Activated CD8-positive, alpha-beta memory T cell treated with anti-CD3 and anti-CD28 coated beads for 4 hours (primary cell): ENCODE results near the gene ACAD11.
A peak's percentile ranks its signal among the peaks of the same experiment; 100 is the strongest.

Experiments
- DNase-seq, 2 donors: peaks; one replicate each; pipeline ENCODE4 v3.0.0-alpha.2; 2020; ENCODE audit warnings: low read depth in 2 of 2

The ACAD11 gene, protein sequence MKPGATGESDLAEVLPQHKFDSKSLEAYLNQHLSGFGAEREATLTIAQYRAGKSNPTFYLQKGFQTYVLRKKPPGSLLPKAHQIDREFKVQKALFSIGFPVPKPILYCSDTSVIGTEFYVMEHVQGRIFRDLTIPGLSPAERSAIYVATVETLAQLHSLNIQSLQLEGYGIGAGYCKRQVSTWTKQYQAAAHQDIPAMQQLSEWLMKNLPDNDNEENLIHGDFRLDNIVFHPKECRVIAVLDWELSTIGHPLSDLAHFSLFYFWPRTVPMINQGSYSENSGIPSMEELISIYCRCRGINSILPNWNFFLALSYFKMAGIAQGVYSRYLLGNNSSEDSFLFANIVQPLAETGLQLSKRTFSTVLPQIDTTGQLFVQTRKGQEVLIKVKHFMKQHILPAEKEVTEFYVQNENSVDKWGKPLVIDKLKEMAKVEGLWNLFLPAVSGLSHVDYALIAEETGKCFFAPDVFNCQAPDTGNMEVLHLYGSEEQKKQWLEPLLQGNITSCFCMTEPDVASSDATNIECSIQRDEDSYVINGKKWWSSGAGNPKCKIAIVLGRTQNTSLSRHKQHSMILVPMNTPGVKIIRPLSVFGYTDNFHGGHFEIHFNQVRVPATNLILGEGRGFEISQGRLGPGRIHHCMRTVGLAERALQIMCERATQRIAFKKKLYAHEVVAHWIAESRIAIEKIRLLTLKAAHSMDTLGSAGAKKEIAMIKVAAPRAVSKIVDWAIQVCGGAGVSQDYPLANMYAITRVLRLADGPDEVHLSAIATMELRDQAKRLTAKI

DNA sequence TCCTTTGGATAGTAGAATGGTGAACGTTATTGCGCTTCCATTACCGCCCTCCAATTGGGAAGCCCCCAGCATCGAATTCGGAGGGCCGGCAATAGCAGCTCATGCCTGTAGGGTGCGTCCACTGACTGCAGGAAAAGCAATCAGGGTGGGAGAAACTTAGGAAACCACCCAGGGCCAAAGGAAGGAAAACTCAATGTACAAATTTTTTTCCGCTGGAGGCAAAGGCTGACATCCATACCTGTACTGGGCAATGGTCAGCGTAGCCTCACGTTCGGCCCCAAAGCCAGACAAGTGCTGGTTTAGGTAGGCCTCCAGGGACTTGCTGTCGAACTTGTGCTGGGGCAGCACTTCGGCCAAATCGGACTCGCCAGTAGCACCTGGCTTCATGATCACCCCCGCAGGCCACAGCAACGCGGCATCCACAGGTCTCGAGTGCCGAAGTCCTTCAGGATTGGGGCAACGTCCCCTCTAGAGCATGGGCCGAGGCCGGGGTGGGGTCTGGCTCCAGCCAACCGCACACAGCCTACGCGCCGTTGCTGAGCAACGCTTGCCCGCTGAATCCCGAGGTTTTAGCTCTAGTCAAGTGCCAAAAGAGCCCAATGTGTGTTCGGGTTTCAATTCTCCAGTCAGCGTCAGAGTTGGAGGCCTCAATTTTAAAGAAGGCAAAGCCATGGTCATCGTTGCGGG is at the start of gene ACAD11:
Gene ACAD11 (minus strand): TSS at position 445 of the 687 bp plus-strand sequence. CDS start 58 bp downstream, at position 387.
- DNase-seq: no peak

DNA sequence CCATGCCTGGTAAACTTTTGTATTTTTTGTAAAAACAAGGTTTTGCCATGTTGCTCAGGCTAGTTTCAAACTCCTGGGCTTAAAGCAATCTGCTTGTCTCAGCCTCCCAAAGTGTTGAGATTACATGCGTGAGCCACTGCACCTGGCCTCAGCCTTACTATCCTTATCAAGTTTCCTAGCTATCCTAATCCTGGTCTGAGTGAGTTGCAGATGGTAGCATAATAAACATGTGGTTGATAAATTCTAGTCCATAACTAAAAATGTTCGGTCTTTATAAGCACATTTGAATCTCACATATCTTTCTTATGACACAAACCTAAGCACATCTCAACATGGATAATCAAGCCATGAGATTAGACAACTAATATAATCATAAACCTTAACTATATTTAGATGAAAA is 44.1 kb upstream of the ACAD11 start:
- no peak for DNase-seq

DNA sequence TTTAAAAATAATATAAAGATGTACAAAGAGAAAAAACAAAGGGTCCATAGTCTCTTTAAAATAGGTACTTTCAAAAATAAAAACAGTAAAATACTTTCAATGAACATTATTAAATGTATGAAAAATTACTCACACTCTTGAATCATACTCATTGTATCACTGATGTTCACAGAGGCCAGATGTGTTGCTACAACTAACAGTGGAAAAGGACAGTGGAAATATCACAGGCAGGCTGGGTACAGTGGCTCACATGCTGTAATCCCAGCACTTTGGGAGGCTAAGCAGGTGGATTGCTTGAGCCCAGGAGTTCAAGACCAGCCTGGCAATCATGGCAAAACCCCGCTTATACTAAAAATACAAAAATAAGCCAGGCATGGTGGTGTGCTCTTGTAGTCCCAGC is 35.8 kb upstream of the ACAD11 start:
- DNase-seq: no peak

DNA sequence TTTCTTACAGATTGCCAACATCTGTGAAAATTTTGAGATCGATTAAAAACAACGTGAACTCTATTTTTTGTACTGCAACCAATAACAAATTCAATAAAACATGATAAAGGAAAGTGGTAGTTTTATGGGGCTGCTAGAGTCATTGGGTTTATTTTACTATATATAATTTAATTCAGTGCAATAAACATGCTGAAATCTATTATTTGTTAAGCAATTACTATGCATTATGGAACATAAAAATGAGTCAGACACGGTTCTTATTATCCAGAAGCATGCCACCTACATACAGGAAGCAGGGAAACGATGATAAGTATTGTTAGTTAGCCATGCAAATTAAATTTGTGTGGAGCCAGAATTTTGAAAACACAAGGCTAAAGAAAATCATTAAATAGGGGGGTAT is 35.4 kb upstream of the ACAD11 start:
- DNase-seq: no peak

DNA sequence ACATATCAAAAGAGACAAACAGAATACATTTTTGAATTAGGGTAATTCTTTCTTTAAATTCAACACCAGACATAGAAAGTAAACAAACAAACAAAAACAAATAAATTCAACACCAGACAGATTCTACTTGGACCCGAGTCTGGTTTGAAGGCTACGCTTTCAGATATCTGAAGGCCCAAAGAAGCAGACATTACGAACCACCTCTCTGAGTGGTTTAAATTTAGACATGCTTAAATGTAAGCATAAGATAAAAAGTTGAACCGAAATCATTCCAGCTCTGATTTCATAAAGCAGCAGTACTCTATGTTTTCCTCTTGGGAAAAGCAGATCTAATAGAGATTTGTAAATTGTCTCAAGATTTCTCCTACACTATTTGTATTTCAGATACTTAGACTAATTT is 30.4 kb upstream of the ACAD11 start:
- DNase-seq: no peak

DNA sequence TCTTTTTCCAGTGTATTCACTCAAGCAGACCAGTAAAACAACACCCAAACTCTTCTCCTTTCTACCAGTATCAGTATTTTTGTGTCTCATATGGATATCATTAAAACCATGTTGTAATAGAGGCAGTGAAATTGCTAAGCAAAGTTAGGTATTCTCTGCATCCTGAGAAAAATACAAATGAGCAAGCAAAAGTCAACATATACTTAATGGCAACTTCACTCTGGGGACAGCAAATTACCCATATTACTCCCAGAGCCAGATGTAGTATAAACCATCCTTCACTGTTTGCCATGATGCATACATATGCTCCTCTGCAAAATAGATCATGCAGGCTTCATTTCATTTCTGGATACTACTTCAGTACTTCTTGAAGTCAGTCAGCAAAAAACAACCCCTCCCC is 22.6 kb upstream of the ACAD11 start:
- DNase-seq: no peak

DNA sequence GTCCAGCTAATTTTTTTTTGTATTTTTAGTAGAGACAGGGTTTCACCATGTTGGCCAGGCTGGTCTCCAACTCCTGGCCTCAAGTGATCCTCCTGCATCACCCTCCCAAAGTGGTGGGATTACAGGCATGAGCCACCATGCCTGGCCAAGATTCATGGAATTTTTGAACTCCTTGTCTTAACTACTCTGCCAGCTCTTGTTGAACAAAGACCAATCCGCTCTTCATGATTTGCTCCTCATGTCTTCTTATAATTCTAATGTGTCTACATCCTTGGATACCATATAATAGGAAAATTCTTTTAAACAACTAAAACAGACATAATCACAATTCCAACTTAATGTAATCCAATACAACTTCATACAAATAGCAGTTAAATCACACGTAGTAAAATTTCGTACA is 21.8 kb upstream of the ACAD11 start:
- DNase-seq: no peak

DNA sequence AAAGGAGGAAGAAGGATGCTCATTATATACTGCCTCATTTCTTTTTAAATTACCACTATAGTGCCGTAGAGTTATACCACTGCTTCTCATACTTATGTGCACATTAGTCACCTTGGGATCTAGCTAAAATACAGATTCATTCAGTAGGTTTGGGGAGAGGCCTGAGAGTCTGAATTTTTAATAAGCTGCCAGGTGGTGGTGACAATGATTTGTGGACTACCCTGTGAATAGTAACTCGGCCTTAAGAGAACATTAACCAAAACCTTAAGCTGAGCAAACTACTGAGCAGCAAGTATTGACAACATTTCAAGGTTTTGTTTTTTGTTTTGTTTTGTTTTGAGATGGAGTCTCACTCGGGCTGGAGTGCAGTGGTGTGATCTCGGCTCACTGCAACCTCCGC is 20.3 kb upstream of the ACAD11 start:
- DNase-seq: no peak

DNA sequence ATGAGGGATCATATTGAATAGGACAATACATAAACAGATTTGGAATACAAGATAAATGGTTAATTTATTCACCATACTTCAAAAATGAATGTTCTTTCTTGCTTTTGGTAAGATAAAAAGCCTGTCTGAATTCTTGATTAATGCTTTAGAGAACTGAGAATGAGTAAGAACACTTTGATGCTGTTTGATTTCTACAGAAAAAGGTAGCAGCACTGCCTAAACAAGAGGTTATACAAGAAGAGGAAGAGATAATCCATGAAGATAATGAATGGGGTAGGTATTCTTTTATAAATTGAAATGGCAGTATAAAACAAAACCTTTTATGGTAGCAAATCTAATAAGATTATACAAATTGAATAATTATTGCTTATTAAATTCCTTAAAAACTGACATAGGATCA is 15.8 kb upstream of the ACAD11 start:
- DNase-seq: no peak

DNA sequence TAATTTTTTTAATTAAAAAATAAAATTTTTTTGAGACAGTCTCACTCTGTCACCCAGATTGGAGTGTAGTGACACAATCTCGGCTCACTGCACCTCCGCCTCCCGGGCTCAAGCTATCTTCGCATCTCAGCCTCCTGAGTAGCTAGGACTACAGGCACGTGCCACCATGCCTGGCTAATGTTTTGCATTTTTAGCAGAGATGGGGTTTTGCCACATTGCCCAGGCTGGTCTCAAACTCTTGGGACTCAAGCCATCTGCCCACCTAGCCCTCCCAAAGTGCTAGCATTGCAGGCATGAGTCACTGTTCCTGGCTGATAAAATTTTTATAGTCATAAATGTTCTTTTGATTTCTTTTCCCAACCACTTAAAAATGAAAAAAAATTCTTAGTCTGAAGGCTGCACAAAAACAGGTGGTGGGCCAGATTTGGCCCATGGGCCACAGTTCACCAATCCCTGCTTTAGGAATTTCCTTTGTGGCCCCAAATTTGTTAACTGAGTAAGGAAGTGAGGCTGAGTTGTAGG is 9.7 kb upstream of the ACAD11 start:
- no peak for DNase-seq

DNA sequence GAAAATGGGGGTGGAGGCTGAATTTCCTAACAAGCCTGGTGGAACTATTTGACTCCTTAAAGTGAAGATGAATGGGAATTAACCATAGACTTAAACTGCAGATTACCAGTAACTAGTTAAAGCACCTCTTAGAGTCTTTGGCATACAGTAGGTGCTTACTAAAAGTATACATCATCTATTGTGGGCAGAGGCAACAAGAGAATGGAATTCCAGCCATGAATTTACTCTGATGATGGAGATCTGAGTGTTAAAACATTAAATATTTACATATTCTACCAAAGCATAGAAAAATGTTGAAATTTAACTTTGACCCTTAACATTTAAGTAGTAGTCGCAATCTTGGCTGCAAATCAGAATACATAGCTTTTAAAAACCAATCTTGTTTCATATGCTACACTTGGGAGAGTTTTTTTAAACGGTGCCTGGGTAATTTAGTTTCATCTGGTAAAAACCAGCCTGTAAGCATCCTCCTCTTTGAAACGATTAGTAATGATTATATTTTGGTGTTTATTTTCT is 5.7 kb upstream of the ACAD11 start:
- no peak for DNase-seq

DNA sequence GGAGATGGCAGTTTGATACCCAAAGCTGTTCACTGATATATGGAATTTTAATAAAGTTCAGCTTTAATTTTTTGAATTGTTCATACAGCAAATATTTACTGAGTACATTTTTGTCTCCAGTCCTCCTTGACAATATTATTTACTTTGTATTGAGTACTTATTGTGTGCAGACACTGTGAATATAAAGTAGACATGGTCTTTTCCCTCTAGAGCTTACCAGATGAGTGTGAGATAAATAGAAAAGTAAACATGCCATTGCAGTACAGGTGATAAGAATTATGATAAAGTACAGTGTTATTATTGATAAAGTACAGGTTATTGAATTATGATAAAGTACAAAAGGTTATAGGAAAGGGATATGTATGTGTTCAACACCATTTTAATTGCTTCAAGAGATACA is 2.6 kb upstream of the ACAD11 start:
- no peak for DNase-seq

DNA sequence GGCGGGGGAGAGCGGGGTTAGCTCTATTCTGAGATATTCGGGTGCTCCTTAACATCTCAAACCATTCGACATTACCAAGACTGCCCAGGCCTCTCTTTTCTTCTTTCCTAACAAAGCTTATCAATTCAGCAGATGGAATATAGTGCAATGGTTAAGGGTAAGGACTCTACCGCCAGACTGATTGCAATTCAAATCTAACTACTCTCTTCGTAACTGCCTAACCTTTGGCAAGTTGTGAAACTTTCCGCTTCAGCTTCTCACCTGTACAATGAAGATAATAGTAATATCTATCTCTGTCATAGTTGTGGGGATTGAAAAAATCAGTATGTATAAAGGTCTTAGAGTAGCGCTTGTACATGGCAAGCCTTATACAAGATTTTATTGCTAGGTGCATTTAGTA is 1.5 kb upstream of the ACAD11 start:
- no peak for DNase-seq

DNA sequence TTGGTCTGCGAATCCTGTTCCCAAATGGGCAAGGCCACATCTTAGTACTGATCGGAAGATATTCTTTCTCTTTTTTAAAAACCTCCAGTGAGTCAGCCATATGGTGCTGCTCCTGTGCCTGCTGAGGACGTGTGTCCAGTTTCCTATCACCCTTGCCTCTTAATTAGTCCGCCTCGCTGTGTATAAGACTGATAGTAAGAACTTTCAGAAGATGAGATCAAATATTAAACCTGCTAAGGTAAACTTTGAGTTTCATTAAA is 1.1 kb upstream of the ACAD11 start:
- DNase-seq: no peak

DNA sequence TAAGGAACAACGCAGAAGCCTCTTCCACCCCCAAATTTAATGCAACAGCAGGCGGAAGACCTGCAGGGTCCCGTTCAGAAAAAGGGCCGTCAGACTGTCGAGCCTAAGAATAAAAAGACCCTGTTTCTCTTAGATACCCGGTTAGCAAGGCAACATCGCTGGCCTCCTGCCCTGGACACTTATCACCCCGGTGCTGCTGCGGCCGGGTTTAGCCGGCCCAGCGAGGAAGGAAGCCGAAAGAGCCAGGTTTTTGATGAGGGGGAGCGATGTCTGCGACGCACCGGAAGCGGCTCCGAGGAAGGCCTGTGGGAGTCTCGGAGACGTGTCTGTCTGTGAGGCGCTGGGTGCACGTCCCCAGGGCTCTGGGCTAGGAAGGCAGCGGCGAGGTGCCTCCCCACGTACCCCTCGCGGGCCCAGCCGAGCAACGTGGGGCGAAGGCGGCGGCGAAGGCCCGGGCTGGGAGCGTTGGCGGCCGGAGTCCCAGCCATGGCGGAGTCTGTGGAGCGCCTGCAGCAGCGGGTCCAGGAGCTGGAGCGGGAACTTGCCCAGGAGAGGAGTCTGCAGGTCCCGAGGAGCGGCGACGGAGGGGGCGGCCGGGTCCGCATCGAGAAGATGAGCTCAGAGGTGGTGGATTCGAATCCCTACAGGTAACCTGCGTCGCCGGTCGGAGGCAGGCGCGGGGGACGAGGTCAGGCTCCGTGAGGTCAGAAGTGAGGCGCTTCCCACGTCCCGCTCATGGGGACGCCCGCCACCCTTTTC is 622 bp upstream of the ACAD11 start, which contains the start of gene UBA5:
Gene UBA5 (plus strand): TSS at position 278 of the 759 bp plus-strand sequence. CDS start 209 bp downstream, at position 487.
- DNase-seq: peak; percentile 42 to 50

DNA sequence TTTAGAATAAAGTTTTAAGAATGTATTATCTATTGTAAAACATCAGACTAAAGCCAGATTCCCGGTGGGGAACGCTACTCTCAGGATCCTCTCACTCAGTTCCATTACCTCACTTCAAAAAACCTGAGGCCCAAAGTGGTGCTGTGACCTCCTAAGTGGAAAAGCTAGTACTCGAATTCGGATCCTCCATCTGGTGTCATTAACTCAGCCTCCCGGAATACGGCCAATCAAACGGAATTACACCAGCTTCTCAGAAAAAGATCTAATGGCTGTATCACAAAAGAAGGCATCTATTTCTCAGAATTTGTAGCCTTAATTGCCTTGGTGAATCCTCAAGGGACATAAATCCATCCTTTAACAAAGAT is 627 bp downstream of the ACAD11 start:
- DNase-seq: no peak

DNA sequence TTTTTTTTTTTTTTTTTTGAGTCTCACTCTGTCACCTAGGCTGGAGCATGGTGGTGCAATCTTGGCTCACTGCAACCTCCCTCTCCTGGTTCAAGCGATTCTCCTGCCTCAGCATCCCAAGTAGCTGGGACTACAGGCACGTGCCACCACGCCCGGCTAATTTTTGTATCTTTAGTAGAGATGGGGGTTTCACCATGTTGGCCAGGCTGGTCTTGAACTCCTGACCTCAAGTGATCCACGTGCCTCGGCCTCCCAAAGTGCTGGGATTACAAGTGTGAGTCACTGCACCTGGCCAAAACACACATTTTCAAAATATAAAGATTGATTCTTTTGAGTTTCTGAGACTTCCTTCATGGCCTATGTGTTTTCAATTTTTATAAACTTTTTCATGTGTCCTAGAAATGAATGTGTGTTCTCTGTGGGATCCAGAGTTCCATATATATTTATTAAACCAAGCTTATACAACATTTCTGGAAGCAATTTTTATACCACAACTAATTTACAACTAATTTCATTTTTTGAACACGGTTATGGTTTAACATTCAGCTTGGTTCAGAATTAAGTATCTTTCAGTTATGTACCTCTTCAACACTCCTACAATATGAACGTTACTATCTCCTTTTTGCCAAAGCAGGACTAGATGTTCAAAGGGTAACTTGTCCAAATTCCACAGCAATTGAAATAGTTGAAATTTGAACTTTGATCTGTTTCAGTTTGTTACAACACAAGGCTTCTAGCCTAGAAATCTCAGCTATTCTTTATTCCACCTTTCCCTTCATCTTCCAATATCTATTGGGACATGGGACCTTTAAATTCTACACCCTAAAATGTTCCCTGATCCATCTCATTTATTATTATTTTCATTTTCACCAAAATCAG is 1.5 kb downstream of the ACAD11 start:
- no peak for DNase-seq

DNA sequence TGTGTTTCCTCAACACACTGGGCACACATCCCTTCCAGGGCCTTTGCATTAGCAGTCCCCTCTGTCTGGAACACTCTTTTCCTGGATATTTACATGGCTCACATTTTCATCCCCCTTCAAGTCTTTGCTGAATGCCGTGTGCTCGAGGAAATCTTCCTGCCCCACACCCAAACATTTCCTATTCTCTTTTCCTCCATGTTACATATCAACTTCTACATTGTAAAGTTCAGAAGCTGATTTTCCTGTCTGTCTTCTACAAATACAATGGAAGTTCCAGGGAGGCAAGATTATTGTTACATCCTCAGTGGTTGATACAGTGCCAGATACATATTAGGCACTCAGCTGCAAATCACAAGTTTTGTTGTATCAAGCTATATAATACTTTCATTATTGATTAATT is 4.1 kb downstream of the ACAD11 start:
- DNase-seq: no peak

DNA sequence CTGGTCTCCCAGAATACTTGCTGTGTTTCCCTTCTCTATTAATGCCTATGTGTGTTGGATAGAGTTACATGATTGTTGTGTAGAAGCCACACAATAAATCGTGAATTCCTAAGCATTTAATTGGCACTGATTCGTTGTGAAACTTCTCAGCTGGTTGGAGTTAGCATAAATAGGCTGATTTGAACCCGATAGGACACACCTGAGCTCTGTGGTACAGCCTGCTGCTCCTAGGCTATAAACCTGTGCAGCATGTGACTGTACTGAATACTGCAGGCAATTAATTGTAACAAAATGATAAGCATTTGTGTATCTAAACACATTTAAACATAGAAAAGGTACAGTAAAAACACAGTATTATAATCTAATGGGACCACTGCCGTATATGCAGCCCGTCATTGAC is 4.9 kb downstream of the ACAD11 start:
- no peak for DNase-seq

DNA sequence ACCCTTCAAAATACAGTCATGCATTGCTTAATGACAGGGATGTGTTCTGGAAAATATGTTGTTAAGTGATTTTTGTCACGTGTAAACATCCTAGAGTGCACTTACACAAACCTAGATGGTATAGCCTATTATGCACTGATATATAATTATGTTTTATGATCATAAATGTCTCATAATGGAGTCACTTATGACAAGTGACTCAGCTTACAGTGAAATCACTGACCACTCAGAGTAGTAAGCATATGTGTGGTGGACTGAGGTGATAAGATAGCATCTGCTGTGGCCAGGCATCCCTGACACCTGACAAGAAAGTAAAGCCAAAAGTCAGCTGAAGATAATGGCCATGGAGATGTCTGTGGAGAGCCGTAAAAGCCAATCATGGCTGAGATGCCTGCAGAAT is 5.4 kb downstream of the ACAD11 start:
- no peak for DNase-seq
